ENCODE measurements around the gene KRT77.
"Not testable (repeated sequence)": the region's sequence is repeated elsewhere in the genome, so short reads cannot be mapped to it uniquely, and the experiment has no call there.

KRT77 gene

DNA sequence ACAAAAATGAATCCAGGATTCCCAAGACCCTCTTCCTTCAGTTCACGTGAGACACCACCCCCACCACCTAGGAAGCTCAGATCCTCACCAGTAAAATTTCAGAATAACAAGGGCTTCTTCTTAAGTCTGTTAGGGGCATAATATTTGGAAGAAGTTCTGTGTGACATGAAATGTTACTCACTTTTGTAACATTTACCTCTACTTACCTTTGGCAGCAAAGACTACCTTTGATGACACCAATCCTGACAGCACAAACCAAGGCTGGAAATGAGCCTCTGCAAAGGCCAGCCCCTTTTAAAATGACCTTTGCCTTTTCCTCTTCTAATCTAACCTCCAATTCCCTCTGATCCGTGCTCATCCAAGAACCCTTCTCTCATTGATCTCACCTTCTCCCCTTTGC is 19.4 kb upstream of the KRT77 start:
- DNase-seq (ENCODE audit: low spot score), result no peak

DNA sequence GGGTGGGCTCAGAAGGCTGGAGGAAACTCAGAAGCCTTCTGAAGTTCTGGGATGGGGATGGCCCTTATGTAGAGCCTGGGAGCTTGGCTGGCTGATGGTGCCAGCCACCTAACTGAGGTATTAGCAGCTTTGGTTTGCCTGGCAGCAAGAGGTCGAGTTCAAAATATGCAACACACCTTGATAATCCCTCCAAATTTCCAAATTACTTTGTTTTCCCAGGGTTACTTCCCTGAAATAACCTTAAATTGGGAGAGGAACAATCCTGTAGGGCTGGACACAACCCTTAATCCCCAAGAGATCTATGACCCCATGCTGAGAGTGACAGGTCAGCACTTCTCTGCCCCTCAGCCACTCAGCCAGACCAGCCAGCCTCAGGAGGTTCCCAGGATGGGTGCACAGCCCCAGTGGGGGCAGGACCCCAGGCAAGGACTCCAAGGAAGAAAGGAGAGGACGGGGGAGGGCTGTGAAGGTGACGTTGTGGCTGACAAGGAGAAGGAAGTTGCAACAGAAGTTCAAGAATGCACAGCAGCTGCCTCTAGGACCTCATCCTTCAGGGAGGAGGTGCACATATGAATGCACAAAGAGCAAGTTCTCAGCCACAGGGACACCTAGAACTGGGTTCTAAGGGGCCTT is 18.6 kb upstream of the KRT77 start:
- DNase-seq (ENCODE audit: low spot score), result no peak

DNA sequence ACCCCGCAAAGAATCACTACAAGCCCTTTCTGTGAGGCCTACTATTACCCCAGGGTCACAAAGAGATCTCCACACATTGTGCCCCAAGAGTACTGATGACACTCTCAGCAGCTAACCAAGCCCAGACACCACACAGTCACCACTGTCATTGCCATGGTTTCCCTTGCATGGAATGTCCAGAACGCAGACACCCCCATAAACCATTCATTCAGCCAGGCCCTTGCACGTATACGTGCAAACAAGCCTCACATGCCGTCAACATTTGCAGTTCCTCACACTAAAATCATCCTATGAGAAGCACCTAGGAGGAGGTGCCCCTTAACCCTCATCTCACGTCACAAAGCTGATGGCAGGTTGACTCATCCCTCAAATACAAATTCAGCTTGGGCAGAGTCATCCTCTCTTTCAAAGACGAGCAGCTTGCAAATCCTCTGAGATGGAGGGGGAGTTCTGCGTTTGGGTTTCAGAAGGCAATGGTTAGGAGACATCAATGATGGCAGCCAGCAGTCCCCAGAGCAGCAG is 17.1 kb upstream of the KRT77 start:
- no peak for DNase-seq (ENCODE audit: low spot score)

DNA sequence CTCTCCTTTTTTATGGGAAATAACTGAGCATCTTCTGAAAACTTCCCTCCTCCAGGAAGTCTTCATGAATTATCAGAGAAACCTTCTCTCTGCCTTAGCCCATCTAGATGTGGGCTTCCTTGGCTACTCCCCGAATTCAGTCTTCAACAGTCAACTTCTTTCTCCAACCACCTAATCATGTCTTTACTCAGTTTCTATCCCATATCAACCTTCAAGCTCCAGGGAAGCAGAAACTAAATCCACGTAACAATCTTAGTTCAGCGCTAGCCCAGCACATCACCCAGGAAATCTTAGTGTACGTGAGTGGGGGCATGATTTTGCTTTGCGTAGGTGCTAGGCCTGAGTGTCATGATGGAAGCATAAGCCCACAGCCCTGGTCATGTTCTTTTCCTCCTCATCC is 12.7 kb upstream of the KRT77 start:
- DNase-seq (ENCODE audit: low spot score), result no peak

DNA sequence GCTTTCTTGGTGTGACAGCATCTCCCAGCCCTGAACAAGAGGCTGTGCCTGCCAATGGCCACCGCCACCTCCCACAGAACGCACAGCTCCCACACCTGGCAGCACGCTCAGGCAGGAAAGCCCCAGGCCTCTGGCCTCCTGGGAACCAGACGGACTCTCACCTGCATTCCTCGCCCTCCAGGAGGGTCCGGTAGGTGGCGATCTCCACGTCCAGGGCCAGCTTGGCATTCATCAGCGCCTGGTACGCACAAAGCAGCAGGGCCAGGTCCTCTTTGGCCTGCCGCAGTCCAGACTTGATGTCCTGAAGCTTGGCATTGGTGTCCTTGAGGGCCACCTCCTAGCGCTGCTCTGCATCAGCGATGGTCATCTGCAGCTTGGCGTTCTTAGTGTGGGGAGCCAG is 12.1 kb upstream of the KRT77 start:
- DNase-seq (ENCODE audit: low spot score), result no peak

DNA sequence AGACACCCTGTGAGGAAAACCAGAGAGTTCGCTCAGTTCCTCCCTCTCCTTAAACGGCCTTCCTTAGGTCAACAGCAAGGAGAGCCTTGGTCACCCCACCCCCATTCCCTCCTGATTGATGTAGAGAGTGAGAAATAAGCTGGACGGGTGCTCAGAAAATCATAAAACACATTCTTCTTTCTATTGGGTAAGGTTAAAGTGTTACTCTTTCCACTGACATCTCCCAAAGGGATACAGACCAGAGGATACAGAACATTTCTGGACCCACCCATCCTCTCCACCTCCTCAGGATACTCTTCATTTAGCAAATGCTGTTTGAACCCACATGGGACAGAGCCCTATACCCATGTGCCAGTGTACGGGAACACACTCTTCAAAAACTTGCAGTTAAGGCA is 11.6 kb upstream of the KRT77 start:
- DNase-seq (ENCODE audit: low spot score), result no peak

DNA sequence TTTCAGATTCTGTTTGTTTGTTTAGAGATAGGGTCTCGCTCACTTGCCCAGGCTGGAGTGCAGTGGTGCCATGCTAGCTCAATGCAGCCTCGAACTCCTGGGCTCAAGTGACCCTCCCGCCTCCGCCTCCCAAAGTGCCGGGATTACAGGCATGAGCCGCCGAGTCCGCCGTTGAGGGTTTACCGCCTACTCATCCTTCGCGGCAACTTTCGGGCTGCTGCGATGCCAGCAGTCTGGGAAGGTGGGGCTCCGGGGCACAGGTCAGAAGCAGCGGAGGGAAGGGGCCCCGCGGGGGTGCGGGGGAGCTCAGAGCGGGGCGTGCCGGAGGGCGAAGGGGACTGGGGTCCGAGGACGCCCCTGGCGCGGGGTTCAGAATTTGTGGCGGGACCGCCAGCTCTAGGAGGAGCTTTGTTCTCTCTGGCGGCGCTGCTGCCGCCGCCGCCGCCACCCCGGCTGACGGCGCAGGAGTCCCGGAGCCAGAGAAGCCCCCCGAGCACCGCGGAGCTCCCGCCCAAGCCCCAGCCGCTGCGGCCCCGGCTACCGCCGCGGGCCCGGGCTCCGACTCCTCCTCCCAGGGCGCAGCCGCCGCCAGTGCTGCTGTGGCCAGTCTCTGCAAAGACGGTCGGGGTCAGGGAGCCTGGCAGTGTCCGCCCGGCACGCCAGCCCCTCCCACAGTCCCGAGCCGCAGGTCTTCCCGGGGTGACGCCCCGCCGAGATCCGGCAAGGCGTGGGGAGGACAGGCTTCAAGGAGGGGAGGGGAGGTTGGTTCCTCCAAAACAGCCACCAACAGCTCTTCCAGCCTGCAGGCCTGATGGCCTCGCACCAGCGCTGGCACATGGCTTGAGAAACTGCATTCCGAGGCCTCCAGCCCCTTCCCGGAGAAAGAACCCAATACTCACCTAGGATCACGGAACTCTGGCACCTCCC is 10.9 kb upstream of the KRT77 start:
- DNase-seq (ENCODE audit: low spot score), result no peak

DNA sequence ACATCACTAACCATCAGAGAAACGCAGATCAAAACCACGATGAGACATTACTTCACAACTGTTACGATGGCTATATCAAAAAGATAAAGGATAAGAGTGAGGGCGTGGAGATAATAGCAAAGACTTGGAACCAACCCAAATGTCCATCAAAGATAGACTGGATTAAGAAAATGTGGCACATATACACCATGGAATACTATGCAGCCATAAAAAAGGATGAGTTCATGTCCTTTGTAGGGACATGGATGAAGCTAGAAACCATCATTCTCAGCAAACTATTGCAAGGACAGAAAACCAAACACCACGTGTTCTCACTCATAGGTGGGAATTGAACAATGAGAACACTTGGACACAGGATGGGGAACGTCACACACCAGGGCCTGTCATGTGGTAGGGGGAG is 8.8 kb upstream of the KRT77 start:
- not testable (repeated sequence) for DNase-seq (ENCODE audit: low spot score)

DNA sequence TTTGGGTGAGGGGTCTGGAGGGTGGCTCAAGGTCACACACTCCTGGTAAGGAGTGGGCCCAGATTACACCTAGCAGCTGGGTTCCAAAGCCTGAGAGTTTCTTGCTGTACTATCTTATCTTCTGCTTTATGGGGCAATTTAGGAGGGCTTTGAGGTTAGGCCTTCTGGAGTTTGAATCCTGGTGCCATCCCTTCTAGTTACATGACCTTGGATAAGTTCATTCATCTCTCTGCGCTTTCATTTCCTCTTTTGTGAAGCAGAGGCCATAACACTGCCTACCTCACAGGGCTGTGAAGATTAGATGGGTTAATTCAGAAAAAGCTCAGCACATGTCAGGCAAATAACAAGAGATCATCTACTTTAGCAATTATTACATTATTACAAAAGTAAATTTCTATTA is 7.4 kb upstream of the KRT77 start:
- no peak for DNase-seq (ENCODE audit: low spot score)

DNA sequence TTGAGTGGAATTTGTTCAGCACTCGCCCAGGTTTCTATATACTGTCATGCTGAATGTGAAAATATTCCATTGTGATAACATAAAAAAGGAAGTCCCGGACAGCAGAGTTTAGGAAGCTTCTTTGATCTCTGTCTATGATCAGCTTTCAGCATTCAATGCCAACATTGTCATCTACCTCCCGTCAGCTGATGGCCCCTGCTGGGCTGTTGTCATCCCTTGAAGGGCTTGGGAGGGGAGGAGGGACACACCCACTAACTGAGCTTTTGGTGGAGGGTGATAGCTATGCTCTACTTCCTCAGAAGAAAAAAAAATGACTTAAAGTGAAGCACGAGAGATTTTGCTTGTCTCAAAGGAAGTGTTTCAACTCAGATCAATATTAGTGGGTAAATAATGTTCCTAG is 4.7 kb upstream of the KRT77 start:
- no peak for DNase-seq (ENCODE audit: low spot score)

DNA sequence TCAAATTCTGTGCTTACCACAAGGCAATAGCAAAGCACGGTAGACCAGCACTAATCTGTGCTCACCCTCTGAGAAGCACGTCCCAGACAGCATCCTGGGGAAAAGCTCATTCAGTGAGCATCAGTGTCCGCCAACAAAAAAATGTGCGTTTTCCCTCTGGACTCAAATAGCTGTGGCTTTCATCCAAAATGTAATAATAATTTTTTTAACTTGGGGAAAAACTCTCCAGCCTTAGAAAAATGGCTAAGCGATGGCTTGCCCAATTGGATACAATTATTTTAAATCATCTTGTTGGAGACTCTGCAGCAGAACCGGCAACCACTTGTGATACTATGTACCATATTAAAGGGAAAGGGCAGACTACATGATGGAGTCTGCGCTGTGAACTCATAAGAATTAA is 1.1 kb upstream of the KRT77 start:
- no peak for DNase-seq (ENCODE audit: low spot score)

DNA sequence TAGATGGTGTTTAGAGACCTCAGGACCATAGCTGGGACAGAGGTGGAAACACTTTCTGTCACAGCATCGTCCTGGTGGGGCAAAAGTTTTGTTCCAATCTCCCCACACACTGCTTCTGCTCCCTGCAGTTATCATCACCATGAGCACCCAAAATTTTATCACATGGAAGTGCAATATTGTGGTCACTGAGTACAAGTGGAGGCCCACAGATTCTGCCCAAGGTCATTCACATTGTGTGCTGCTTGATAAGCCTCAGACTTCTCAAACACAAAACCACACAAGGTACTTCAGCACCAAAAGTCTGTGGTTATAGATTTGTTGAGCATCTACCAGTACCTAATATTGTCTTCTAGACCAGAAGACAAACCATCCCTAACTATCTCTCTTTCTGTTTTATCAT is 554 bp upstream of the KRT77 start:
- DNase-seq (ENCODE audit: low spot score), result no peak

DNA sequence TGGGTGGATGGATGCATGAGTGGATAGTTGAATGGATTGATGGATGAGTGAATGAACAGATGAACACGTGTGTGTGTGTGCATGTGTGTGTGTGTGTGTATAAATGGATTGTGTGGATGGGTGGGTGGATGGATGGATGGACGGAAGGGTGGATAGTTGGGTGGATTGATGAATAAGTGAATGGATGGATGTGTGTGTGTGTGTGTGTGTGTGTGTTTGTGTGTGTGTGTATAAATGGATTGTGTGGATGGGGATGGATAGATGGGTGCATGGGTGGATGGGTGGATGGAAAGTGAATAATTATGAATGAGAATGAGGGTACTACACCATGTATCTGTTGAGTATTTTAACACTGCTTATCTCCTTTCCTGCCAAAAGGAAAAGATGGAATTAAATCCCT is 986 bp downstream of the KRT77 start:
- no peak for DNase-seq (ENCODE audit: low spot score)

DNA sequence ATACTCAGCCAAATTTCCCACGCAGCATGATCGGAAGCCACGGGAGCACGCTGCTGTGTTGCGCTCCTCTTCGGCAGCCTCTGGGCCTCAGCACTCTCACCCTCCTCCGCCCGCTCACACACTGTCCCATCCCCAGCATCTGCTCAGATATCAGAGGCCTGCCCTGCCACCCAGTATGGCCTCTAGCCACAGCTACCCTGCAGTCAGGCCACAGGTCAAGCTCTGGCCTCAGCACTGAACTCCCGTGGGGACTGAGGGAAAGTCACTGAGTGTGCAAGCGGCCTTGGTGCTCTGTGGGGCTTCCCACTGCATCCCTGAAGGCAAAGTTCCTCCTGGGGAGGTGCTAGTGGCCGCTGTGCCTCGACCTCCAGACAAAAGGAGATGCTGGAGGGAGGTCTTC is 2.0 kb downstream of the KRT77 start:
- DNase-seq (ENCODE audit: low spot score), result no peak

DNA sequence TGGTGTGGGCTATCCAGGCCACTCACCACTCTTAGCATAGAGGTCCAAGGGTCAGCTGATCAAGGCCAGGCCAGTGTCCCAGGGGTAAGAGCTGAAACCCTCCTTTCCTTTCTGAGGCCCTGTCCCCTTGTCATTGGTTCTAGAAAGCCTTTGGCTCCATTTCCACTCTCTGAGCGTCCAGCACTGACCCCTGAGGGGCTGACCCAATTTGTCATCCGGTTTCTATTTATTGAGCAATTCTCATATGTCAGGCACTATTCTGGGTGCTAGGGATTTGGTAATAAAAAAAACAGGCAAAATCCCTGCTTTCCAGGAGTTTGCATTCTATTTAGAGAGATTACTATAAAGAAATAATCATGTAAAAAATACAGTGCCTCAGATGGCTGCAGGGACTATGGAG is 3.4 kb downstream of the KRT77 start:
- DNase-seq (ENCODE audit: low spot score), result no peak

DNA sequence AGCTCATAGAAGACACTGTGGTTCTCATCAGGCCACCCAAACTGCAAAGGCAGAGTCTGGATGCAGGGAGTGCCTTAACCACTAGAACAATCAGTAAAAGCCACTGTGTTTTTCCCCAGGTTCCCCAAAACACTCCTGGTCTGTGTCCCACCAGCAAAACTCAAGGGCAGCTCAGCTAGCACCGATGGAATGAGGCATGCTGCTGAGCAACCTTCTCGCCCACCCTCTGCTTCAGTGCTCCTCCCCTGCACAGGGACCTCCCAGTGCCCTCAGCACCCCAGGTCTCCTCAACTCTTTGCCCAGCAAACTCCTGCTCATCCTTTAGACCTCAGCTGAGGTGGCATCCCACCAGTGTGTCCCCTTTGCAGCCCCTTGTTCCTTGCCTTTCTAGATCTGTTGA is 4.0 kb downstream of the KRT77 start:
- DNase-seq (ENCODE audit: low spot score), result no peak

DNA sequence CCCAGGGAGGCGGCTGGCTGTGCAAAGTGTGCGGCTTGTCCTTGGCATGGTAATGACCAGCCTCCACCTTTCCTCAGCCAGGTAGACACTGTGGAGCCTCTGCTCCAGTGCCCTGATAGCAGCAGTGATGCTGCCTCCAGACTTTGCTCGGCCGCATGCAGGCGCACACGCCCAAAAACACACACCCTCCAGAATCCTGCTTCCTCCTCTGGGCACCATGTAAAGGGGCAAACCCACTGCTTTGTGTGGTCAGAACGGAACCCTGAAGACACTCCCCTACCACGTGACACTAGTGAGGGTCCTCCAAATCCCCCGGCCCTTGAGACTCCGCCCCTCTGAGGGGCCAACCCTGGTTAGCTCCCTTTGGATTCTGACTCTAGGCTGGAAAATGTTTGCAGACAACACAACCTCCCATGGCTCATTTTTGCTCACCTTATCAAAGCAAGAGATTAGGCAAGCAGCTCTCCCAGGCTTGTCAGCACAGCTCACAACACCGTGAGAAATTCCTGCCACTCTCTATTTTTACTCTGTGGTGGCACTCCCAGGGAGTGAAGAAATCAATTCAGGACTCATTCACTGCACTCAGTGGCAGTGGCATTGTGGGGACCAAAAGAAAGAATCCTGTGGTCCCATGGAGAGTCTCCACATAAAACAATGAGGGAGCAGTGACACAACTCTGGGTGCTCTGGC is 4.5 kb downstream of the KRT77 start:
- no peak for DNase-seq (ENCODE audit: low spot score)

DNA sequence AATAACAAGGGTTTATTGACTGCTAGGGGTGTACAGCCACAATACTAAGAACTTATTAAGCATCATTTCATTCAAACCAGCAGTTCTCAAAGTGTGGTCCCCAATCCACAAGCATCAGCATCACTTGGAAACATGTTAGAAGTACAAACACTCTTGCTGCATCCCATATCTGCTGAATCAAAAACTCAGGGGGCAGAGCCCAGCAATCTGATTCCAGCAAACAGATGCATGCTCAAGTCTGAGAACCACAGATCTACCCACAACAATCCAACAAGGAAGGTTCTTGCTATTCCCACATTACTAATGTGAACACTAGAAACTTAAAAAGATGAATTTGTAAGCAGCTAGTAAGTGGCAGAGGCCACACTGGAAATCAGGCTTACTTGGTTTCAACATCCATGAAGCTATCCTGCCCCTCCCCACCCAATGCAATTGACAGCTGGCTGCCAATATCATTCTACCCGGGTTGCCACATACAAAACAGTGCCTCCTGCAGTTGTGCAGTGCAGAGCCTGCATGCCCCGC is 6.2 kb downstream of the KRT77 start:
- DNase-seq (ENCODE audit: low spot score), result no peak

DNA sequence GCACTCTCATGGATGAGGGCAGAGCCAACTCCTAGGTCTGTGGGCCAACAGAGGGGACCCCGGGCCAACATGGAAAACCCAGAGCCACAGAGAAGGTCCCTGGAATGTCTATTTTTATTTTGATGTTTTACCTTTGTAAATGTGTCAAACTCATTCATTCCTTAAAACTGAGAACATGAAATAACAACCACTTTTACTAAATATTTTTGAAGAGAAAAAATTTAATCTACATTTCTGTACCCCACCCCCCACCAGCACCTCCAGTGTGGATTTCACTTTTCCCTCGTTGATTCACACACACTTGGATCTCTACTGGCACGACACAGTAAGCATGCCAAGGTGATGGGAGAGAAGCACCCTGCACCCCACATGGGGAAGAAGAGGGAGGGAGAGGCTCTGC is 6.7 kb downstream of the KRT77 start:
- DNase-seq (ENCODE audit: low spot score), result no peak

DNA sequence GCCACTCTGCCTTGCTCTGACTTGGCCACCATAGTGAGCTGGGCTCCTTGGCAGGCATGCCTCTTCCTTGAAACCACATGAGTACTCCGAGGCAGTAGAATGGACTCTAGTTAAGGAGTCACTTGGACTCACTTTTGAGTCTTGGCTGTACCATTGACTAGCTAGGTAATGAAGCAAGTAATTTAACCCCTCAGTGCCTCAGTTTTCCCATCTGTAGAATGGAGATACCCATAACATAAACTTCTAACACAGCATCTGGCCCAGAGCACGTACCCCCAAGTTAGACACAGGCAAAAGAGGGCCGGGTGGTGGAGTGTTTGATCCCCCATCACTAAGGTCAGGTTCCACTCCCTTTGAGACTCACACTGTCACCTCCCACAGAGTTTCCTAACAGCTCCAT is 8.3 kb downstream of the KRT77 start:
- no peak for DNase-seq (ENCODE audit: low spot score)

DNA sequence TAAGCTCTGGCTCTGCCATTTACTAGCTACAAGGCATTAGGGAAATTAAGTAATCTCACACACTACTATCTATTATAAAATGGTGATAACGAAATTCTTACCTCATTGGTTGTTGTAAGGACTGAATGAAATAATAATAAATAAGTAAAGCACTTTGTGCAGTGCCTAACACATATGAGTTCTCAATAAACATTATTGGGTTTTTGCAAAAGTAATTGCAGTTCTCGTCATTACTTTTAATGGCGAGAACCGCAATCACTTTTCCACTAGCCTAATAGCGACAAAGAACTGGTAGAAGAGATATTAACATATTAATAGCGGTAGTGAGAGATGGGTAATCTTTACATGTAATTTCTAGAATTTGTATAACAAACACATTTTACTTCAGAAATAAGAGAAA is 9.2 kb downstream of the KRT77 start:
- DNase-seq (ENCODE audit: low spot score), result no peak

DNA sequence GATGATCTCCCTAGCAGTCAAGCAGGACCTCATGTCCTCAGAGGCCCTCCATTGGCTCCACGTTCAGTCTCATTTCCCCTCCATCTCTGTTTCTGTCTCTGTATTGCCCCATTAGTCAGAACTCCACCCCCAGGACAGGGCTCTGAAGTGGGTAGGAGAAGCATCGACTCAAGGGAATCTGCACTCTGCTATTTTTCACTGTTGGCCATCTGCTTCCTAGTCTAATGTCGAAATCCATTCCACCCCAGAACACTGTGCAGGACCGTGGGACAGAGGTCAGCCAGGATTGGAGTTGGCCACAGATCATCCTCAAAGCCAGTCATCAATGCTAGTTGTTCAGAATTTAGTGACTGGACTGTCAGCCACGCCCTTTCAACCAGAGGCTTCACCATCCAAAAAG is 10.1 kb downstream of the KRT77 start:
- no peak for DNase-seq (ENCODE audit: low spot score)

DNA sequence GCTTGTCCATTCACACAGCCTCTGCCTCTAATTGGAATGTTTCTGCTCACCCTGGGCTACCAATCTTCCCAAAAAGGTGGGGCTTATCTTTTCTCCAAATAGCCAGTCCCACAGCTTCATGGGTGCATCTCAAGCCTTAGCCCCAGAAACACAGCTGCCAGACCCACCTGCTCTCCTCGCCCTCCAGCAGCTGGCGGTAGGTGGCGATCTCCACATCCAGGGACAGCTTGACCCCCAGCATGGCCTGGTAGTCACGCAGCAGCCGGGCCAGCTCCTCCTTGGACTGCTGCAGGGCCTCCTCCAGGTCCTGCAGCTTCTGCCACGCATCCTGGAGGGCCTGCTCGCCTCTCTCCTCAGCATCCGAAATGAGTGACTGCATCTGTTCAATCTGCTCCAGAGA is 11.1 kb downstream of the KRT77 start:
- no peak for DNase-seq (ENCODE audit: low spot score)

Data from kidney capillary endothelial cell (primary cell).